IMR-90 (cell line): Measurements from ENCODE around the gene CLDN4. TPM values are rescaled to one million over a fixed set of nuclear protein-coding genes. Genes with fewer than 3 reads are reported as not detected.
A peak's percentile ranks its signal among the peaks of the same experiment; 100 is the strongest.

Experiments used
- ATAC-seq: fragments of 200-7000 bp; cut with Tn5 transposase; 2 replicates; pipeline ENCODE4 v1.9.1; 2020; ENCODE audit warnings: low read depth, mild to moderate bottlenecking, moderate library complexity
- BruUV-seq: library from RNA; stranded (reverse); fragments of 400-500 nt; replicated peaks from 2 replicates; lab custom pipeline; 2021; lab: Mats Ljungman, UMichigan
- CTCF ChIA-PET: fragments of 300-600 bp; formaldehyde crosslinking; extraction: SDS; loops from one replicate; lab custom pipeline; 2021; ENCODE audit warnings: antibody characterized with exemption; lab: Yijun Ruan, JAX
- POLR2A ChIA-PET: fragments of 300-600 bp; sonication (Branson Sonifier 250); formaldehyde crosslinking; loops from one replicate; lab custom pipeline; 2022; ENCODE audit warnings: antibody characterized with exemption; ENCODE audit not compliant: unreplicated experiment; lab: Charles Lee
- DNase-seq: peaks from one replicate; pipeline ENCODE4 v3.0.0; 2013
- H2AFZ ChIP-seq: replicated peaks from 2 replicates; pipeline ENCODE3; 2013; ENCODE audit warnings: low read length, mild to moderate bottlenecking; ENCODE audit not compliant: poor library complexity
- H2AK5ac ChIP-seq: 2 replicates; pipeline ENCODE4 v1.6.1; 2013; ENCODE audit warnings: low read depth, low read length, inconsistent platforms
- H2AK9ac ChIP-seq: replicated peaks from 2 replicates; pipeline ENCODE3; 2013; ENCODE audit warnings: mild to moderate bottlenecking, low read depth, low read length, moderate library complexity; ENCODE audit not compliant: poor library complexity
- H2BK120ac ChIP-seq: 2 replicates; pipeline ENCODE4 v1.6.1; 2013; ENCODE audit warnings: low read depth, low read length, inconsistent platforms
- H2BK15ac ChIP-seq: 3 replicates; pipeline ENCODE4 v1.6.1; 2013; ENCODE audit warnings: low read depth, low read length, inconsistent platforms
- H2BK20ac ChIP-seq: 2 replicates; pipeline ENCODE4 v1.6.1; 2013; ENCODE audit warnings: low read depth, mild to moderate bottlenecking, inconsistent platforms, low read length, moderate library complexity
- H2BK5ac ChIP-seq: 2 replicates; pipeline ENCODE4 v1.6.1; 2013; ENCODE audit warnings: mild to moderate bottlenecking, low read depth, low read length, inconsistent platforms; ENCODE audit not compliant: poor library complexity, severe bottlenecking
- H3K14ac ChIP-seq: replicated peaks from 2 replicates; pipeline ENCODE4 v1.6.1; 2013; ENCODE audit warnings: low read depth, low read length, inconsistent platforms
- H3K18ac ChIP-seq: 2 replicates; pipeline ENCODE4 v1.6.1; 2013; ENCODE audit warnings: low read depth, low read length, control low read depth
- H3K23ac ChIP-seq: 2 replicates; pipeline ENCODE4 v1.6.1; 2013; ENCODE audit warnings: low read depth, low read length, inconsistent platforms
- H3K27ac ChIP-seq: 2 replicates; pipeline ENCODE4 v1.5.1; 2013; ENCODE audit warnings: mild to moderate bottlenecking, control low read depth, low read length; ENCODE audit not compliant: insufficient read depth
- H3K27me3 ChIP-seq: 2 replicates; pipeline ENCODE4 v1.6.1; 2013; ENCODE audit warnings: low read length; ENCODE audit not compliant: control insufficient read depth, insufficient read depth
- H3K36me3 ChIP-seq: 2 replicates; pipeline ENCODE4 v1.6.1; 2013; ENCODE audit warnings: low read length, mixed read lengths; ENCODE audit not compliant: control insufficient read depth, insufficient read depth
- H3K4ac ChIP-seq: 2 replicates; pipeline ENCODE4 v1.6.1; 2013; ENCODE audit warnings: low read depth, low read length, inconsistent platforms
- H3K4me1 ChIP-seq: 2 replicates; pipeline ENCODE4 v1.6.1; 2013; ENCODE audit warnings: low read length, mixed read lengths; ENCODE audit not compliant: control insufficient read depth, insufficient read depth
- H3K4me2 ChIP-seq: 2 replicates; pipeline ENCODE4 v1.6.1; 2013; ENCODE audit warnings: low read depth, mild to moderate bottlenecking, control low read depth, low read length, moderate library complexity
- H3K4me3 ChIP-seq: 2 replicates; pipeline ENCODE4 v1.5.1; 2013; ENCODE audit warnings: low read depth, mild to moderate bottlenecking, control low read depth, low read length, moderate library complexity; ENCODE audit not compliant: insufficient read depth
- H3K56ac ChIP-seq: 2 replicates; pipeline ENCODE4 v1.6.1; 2013; ENCODE audit warnings: low read length, inconsistent platforms; ENCODE audit not compliant: insufficient read depth; ENCODE audit errors: extremely low read depth
- H3K79me1 ChIP-seq, 2 experiments: 2 replicates each; pipeline ENCODE4 v1.6.1; 2013; ENCODE audit warnings: low read length in 2 of 2, inconsistent platforms in 1 of 2, low read depth in 1 of 2
- H3K9ac ChIP-seq: 2 replicates; pipeline ENCODE4 v1.6.1; 2013; ENCODE audit warnings: low read depth, low read length, control low read depth
- H3K9me1 ChIP-seq: 2 replicates; pipeline ENCODE4 v1.6.1; 2013; ENCODE audit warnings: low read length, inconsistent platforms; ENCODE audit not compliant: insufficient read depth
- H3K9me3 ChIP-seq: 2 replicates; pipeline ENCODE4 v1.6.1; 2013; ENCODE audit warnings: low read length; ENCODE audit not compliant: control insufficient read depth, insufficient read depth
- H4K20me1 ChIP-seq: 2 replicates; pipeline ENCODE4 v1.6.1; 2013; ENCODE audit warnings: low read length, inconsistent platforms; ENCODE audit not compliant: insufficient read depth
- H4K5ac ChIP-seq: 2 replicates; pipeline ENCODE4 v1.6.1; 2013; ENCODE audit warnings: mild to moderate bottlenecking, low read depth, low read length, control low read depth
- H4K8ac ChIP-seq, 2 experiments: 2 replicates each; pipeline ENCODE4 v1.6.1; 2013; ENCODE audit warnings: low read depth in 2 of 2, low read length in 2 of 2, control low read depth in 1 of 2, inconsistent platforms in 1 of 2
- H4K91ac ChIP-seq: 2 replicates; pipeline ENCODE4 v1.6.1; 2013; ENCODE audit warnings: low read depth, low read length, inconsistent platforms; ENCODE audit not compliant: insufficient read depth
- ELK1 ChIP-seq: fragments of 150-350 bp; IDR thresholded peaks from 2 replicates; pipeline ENCODE4 v1.6.1; 2016; ENCODE audit warnings: low read depth, mild to moderate bottlenecking, low read length, moderate library complexity, borderline replicate concordance
- FOS ChIP-seq: fragments of 150-350 bp; IDR thresholded peaks from 2 replicates; pipeline ENCODE4 v1.6.1; 2016; ENCODE audit warnings: low read depth, low read length
- RAD21 ChIP-seq: IDR thresholded peaks from 2 replicates; pipeline ENCODE4 v1.6.1; 2012; ENCODE audit warnings: low read length, improper control_type of control experiment
- WGBS, 2 experiments: methylation state at CpG; one replicate each; pipeline versions ENCODE4 v1.1.5 to v1.1.7; 2013; ENCODE audit warnings: missing lambda C conversion rate in 2 of 2; ENCODE audit not compliant: insufficient read length in 1 of 2; ENCODE audit errors: extremely low coverage in 2 of 2; 5-methylcytosine and 5-hydroxymethylcytosine counted together
- dilution Hi-C: fragments of 300-500 bp; cut with HindIII; formaldehyde crosslinking; loops from one replicate; pipeline ENCODE4 v1.14.3; 2018; ENCODE audit warnings: low sequenced_read_pairs; ENCODE audit not compliant: unreplicated experiment
- in situ Hi-C: fragments of 300-500 bp; cut with MboI; formaldehyde crosslinking; loops from 3 replicates; pipeline ENCODE4 v1.14.3; 2019; ENCODE audit warnings: low sequenced_read_pairs, inconsistent platforms, mixed read lengths
- intact Hi-C: fragments of 100-400 bp; cut with micrococcal nuclease; formaldehyde crosslinking; loops from 2 replicates; pipeline ENCODE4 v1.10.0; 2022
- polyA plus RNA-seq, 3 experiments: library from polyadenylated mRNA; depleted of rRNA; stranded (reverse); fragments of >200 nt; gene quantifications; 2 replicates each; pipeline ENCODE4 v1.2.3, GENCODE V29; 2012; ENCODE audit warnings: low replicate concordance in 1 of 3
- total RNA-seq: library from RNA; depleted of rRNA; stranded (reverse); fragments of >200 nt; gene quantifications from 2 replicates; pipeline ENCODE4 v1.2.3, GENCODE V29; 2012

Gene CLDN4
- total and polyA plus RNA-seq, 2 of the 4 experiments (the other 2 are of a cell fraction) = 2.9 to 4.4 TPM

GRCh38 chr7:73865738-73866445, 35.1 kb downstream of the CLDN4 start (continued):
- TF ChIP-seq RAD21 (peak; percentile 93), FOS (no peak)

DNA sequence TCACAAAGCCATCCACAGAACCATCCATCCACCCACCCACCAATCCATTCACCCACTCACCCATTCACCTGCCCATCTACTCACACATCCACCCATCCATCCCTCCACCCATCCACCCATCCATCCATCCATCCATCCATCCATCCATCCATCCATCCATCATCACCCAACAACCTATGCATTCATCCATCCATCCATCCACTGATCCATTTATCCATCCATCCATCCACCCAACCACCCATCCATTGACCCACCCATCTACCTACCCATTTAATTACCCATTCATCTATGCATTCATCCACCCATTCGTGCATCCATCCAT, 35.6 kb downstream of the CLDN4 start:
- no peak overlapping the region for H3K23ac ChIP-seq
- no peak overlapping the region for H4K91ac ChIP-seq
- H3K79me1 ChIP-seq = peaks cover 0 to 3% of the 10 kb centered on the region in 2 experiments; a peak in 1 of 4 replicates
- H2AFZ ChIP-seq = no peak overlapping the region
- ChIA-PET CTCF (interaction anchor here (0.5 to 1.1 kb wide), 4 partner anchors 8 to 217 kb away, joined by 3 read pairs; no protein-coding TSS in a partner anchor), POLR2A (no interaction called here)
- H3K18ac ChIP-seq = no peak overlapping the region
- no peak overlapping the region; the same call in 1 of the 2 replicates for H2BK20ac ChIP-seq
- H2AK5ac ChIP-seq = peak overlapping the region; percentile 81; the same call in 1 of the 2 replicates
- H3K4me1 ChIP-seq = peaks cover 20% of the 10 kb centered on the region
- H3K9me3 ChIP-seq = no peaks in the 10 kb centered on the region
- H3K4me3 ChIP-seq = no peak overlapping the region
- no peak overlapping the region for H4K8ac ChIP-seq
- no peak overlapping the region for H3K56ac ChIP-seq
- WGBS, 2 experiments = 89% methylated on average over 1 of the region's 1 CpG; no CpG with 5 or more reads in 1 of the 2 experiments
- no peak overlapping the region for H2BK15ac ChIP-seq
- peaks cover 21% of the 10 kb centered on the region for H3K9me1 ChIP-seq
- H2BK5ac ChIP-seq = peak overlapping the region; percentile 23
- ATAC-seq (no peak), DNase-seq (no peak)
- H3K9ac ChIP-seq = no peak overlapping the region
- H2BK120ac ChIP-seq = no peak overlapping the region
- no peaks in the 10 kb centered on the region for H3K27me3 ChIP-seq
- intact Hi-C loops = loop anchor here (1.0 to 10.0 kb wide), 5 partner anchors 160 to 535 kb away; partner anchors contain the start of gene EIF4H
- TF ChIP-seq ELK1 = no peak
- H3K4me2 ChIP-seq = no peak overlapping the region
- in situ Hi-C loops = loop anchor here (10.0 kb wide), 2 partner anchors 338 to 528 kb away; no protein-coding TSS in a partner anchor
- dilution Hi-C loops = no loop called here
- no peak overlapping the region for H2AK9ac ChIP-seq
- no TSS peak for BruUV-seq
- no peak overlapping the region for H3K27ac ChIP-seq
- no peaks in the 10 kb centered on the region for H4K20me1 ChIP-seq
- no peaks in the 10 kb centered on the region for H3K36me3 ChIP-seq
- H4K5ac ChIP-seq = no peak overlapping the region
- H3K14ac ChIP-seq = no peak overlapping the region
- H3K4ac ChIP-seq = no peak overlapping the region
